Measurements from ENCODE around the gene ALDOC.
A peak's percentile ranks its signal among the peaks of the same experiment; 100 is the strongest.
"Not testable (repeated sequence)": the region's sequence is repeated elsewhere in the genome, so short reads cannot be mapped to it uniquely, and the experiment has no call there.

The ALDOC gene

DNA sequence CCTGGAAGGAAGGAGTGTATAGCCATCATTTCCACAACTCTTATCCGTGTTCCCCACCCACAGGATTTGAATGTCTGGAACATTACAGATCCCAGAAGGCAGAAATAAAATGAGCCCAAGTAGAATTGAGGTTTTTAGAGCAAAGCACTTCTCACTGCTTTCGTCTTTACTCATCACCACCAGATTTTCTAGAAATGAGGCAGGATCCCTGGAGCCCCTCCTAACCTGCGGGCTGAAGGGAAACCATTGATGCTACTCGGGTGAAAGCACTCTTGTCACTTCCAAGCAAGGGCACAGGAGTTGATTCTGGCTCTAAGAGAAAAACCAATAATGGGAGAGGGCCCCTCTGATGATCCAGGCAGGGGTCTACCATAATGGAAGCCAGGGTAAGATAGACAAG lies 2.8 kb upstream of the ALDOC start:
- peaks cover 68% of the 10 kb centered on the region for H3K36me3 ChIP-seq (ENCODE audit: insufficient read depth, low read length)
- no peak overlapping the region for H3K9ac ChIP-seq (ENCODE audit: low read depth, low read length)

DNA sequence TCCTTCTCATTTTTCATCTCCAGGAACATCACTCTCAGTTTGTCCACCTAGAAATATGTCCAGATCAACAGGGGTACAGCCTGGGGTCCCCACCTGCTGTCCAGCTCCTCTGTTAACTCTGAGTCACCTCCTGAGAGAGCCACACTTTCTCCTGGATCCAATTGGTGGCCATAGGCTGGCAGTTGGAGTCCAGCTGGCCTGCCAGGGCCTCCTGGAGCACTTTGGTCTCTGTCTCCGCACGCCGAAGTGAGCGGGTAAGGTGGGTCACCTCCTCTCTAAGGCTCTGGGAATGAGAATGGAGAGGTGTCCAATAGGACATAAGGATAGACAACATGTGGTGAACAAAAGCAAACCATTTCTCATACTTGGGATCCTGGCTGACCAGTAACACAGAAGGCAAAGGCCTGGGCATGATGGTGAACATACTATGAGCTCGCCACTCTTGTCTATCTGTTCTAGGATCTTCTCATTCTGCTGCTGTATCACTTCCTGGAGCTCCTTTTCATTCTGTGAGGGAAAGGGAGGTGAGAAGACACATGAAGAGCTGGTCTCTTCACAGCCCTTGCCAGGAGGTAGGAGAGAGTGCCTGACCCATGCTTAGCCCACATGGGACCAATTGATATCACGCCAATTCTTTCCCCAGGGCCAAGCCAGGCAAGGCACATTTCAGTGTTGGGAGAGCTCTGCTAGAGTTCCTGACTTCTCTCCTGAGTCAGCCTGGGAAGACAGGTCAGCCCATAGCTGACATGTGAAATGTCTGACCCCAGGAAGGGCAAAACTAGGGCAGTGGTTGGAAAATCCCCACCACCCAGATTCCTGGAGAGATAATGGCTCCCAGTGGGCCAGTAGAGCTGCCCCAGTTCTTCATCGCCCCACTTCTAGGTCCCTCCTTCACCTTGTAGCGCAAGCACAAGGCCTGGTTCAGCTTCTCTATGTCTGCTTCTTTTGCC lies 1.8 kb upstream of the ALDOC start:
- Histone ChIP-seq H3K36me3 (ENCODE audit: insufficient read depth, low read length) (peaks cover 61% of the 10 kb centered on the region), H3K27me3 (ENCODE audit: control insufficient read depth, insufficient read depth, low read length) (no peaks in the 10 kb centered on the region), H3K4me3 (ENCODE audit: low read length) (no peak overlapping the region), H3K4me2 (ENCODE audit: low read length) (no peak overlapping the region), H3K9ac (ENCODE audit: low read depth, low read length) (no peak overlapping the region), H3K9me3 (replicated peaks; ENCODE audit: low read length) (no peaks in the 10 kb centered on the region), H3K4me1 (ENCODE audit: control insufficient read depth, insufficient read depth, low read length) (peaks cover 7% of the 10 kb centered on the region)

More for the DNA sequence above, 2.8 kb upstream of the ALDOC start:
- Histone ChIP-seq H3K4me1 (ENCODE audit: control insufficient read depth, insufficient read depth, low read length) (peaks cover 7% of the 10 kb centered on the region), H3K27me3 (ENCODE audit: control insufficient read depth, insufficient read depth, low read length) (no peaks in the 10 kb centered on the region), H3K4me3 (ENCODE audit: low read length) (no peak overlapping the region), H3K9me3 (replicated peaks; ENCODE audit: low read length) (no peaks in the 10 kb centered on the region), H3K4me2 (ENCODE audit: low read length) (no peak overlapping the region)

GRCh38 chr17:28577466-28577824 lies 750 bp upstream of the ALDOC start:
- H3K36me3 ChIP-seq (ENCODE audit: insufficient read depth, low read length), result peaks cover 50% of the 10 kb centered on the region

DNA sequence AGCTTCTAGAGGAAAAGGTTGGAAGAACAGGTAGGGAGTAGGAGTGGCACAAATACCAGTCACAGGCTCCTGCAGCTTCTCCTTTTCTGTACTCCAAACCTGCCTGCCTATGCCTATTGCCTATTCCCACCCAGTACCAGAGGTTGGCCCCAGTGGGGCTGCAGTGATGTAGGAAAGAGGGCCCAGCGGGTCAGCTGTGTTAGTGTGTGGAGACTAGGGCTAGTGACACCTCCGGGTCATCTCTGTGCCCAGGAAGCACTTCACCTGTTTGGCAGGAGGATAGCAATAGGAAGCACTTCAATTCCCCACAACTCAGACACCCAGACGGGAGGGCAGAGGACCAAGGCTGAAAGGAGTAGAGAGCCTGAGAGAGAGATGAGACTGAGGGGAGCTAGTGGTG lies 679 bp downstream of the ALDOC start:
- H3K9me3 ChIP-seq (replicated peaks; ENCODE audit: low read length); H3K4me2 ChIP-seq (ENCODE audit: low read length); H3K9ac ChIP-seq (ENCODE audit: low read depth, low read length); H3K4me3 ChIP-seq (ENCODE audit: low read length); H3K27me3 ChIP-seq (ENCODE audit: control insufficient read depth, insufficient read depth, low read length): not testable (repeated sequence)
- H3K36me3 ChIP-seq (ENCODE audit: insufficient read depth, low read length), result peaks cover 42% of the 10 kb centered on the region
- H3K4me1 ChIP-seq (ENCODE audit: control insufficient read depth, insufficient read depth, low read length), result peaks cover 25% of the 10 kb centered on the region

More at GRCh38 chr17:28577466-28577824, 750 bp upstream of the ALDOC start:
- Histone ChIP-seq H3K4me3 (ENCODE audit: low read length) (no peak overlapping the region), H3K9ac (ENCODE audit: low read depth, low read length) (no peak overlapping the region), H3K4me1 (ENCODE audit: control insufficient read depth, insufficient read depth, low read length) (peaks cover 17% of the 10 kb centered on the region), H3K9me3 (replicated peaks; ENCODE audit: low read length) (no peaks in the 10 kb centered on the region), H3K27me3 (ENCODE audit: control insufficient read depth, insufficient read depth, low read length) (no peaks in the 10 kb centered on the region), H3K4me2 (ENCODE audit: low read length) (no peak overlapping the region)

GRCh38 chr17:28575126-28575795 lies 1.4 kb downstream of the ALDOC start:
- H3K27me3 ChIP-seq (ENCODE audit: control insufficient read depth, insufficient read depth, low read length), result no peaks in the 10 kb centered on the region
- no peak overlapping the region for H3K9ac ChIP-seq (ENCODE audit: low read depth, low read length)
- no peak overlapping the region for H3K4me3 ChIP-seq (ENCODE audit: low read length)
- H3K4me2 ChIP-seq (ENCODE audit: low read length), result no peak overlapping the region
- peaks cover 39% of the 10 kb centered on the region for H3K36me3 ChIP-seq (ENCODE audit: insufficient read depth, low read length)
- H3K9me3 ChIP-seq (replicated peaks; ENCODE audit: low read length), result no peaks in the 10 kb centered on the region
- H3K4me1 ChIP-seq (ENCODE audit: control insufficient read depth, insufficient read depth, low read length), result peaks cover 28% of the 10 kb centered on the region

- Histone ChIP-seq H3K9ac (ENCODE audit: low read depth, low read length) (no peak overlapping the region), H3K36me3 (ENCODE audit: insufficient read depth, low read length) (peaks cover 34% of the 10 kb centered on the region), H3K4me1 (ENCODE audit: control insufficient read depth, insufficient read depth, low read length) (peaks cover 30% of the 10 kb centered on the region), H3K27me3 (ENCODE audit: control insufficient read depth, insufficient read depth, low read length) (no peaks in the 10 kb centered on the region), H3K4me2 (ENCODE audit: low read length) (no peak overlapping the region), H3K4me3 (ENCODE audit: low read length) (no peak overlapping the region), H3K9me3 (replicated peaks; ENCODE audit: low read length) (no peaks in the 10 kb centered on the region)
Observed at GRCh38 chr17:28574526-28574925, 2.2 kb downstream of the ALDOC start.

DNA sequence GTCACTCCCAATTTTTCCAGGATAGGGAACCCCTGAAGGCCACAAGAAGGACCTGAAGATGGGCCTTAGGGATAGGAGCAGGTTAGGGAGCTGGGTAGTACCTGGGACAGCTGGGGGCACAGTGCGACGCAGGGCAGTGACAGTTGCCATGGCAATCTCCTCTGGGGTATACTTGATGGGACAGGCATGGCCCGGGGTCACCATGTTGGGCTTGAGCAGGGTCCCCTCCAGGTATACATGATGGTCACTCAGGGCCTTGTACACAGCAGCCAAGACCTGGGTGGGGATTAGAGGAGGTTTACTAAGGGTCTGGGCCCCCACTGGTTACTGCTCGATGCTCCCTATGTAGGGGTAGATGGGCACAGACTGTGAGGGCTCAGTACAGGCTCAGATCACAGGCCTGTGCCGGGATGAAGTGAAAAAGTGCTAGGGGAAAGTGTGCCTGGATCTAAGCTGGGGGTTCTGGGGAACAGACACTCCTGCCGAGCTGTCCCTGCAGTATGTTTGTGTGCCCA lies 2.7 kb downstream of the ALDOC start:
- no peaks in the 10 kb centered on the region for H3K9me3 ChIP-seq (replicated peaks; ENCODE audit: low read length)
- H3K36me3 ChIP-seq (ENCODE audit: insufficient read depth, low read length), result peaks cover 29% of the 10 kb centered on the region
- no peak overlapping the region for H3K9ac ChIP-seq (ENCODE audit: low read depth, low read length)
- H3K4me1 ChIP-seq (ENCODE audit: control insufficient read depth, insufficient read depth, low read length), result peaks cover 30% of the 10 kb centered on the region
- H3K4me2 ChIP-seq (ENCODE audit: low read length), result no peak overlapping the region
- no peak overlapping the region for H3K4me3 ChIP-seq (ENCODE audit: low read length)
- no peaks in the 10 kb centered on the region for H3K27me3 ChIP-seq (ENCODE audit: control insufficient read depth, insufficient read depth, low read length)

- no peaks in the 10 kb centered on the region for H3K9me3 ChIP-seq (replicated peaks; ENCODE audit: low read length)
- H3K9ac ChIP-seq (ENCODE audit: low read depth, low read length), result no peak overlapping the region
- H3K27me3 ChIP-seq (ENCODE audit: control insufficient read depth, insufficient read depth, low read length), result no peaks in the 10 kb centered on the region
- H3K4me1 ChIP-seq (ENCODE audit: control insufficient read depth, insufficient read depth, low read length), result peaks cover 30% of the 10 kb centered on the region
- H3K36me3 ChIP-seq (ENCODE audit: insufficient read depth, low read length), result peaks cover 24% of the 10 kb centered on the region
- no peak overlapping the region for H3K4me3 ChIP-seq (ENCODE audit: low read length)
- H3K4me2 ChIP-seq (ENCODE audit: low read length), result no peak overlapping the region
Observed at GRCh38 chr17:28573521-28573920, 3.2 kb downstream of the ALDOC start.

DNA sequence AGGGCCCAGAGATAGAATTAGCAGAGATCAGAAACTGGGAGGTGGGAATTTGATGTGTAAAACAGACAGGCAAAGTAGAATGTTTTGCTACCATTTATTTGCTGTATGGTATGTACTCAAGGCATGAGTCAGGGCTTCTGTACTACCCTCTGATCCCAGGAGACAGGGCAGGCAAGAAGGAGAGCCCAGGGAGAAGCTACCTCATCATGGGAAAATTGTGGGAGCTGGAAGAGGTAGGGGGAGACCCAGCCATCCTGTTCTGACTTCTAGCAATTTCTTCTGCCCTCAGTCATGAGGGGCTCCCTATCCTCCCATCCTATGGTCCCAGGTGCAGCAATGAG lies 3.7 kb downstream of the ALDOC start:
- H3K9me3 ChIP-seq (replicated peaks; ENCODE audit: low read length), result no peaks in the 10 kb centered on the region
- no peaks in the 10 kb centered on the region for H3K27me3 ChIP-seq (ENCODE audit: control insufficient read depth, insufficient read depth, low read length)
- H3K36me3 ChIP-seq (ENCODE audit: insufficient read depth, low read length), result peaks cover 19% of the 10 kb centered on the region
- H3K4me1 ChIP-seq (ENCODE audit: control insufficient read depth, insufficient read depth, low read length), result peaks cover 30% of the 10 kb centered on the region
- H3K4me2 ChIP-seq (ENCODE audit: low read length), result peak overlapping the region; percentile 19
- H3K4me3 ChIP-seq (ENCODE audit: low read length), result no peak overlapping the region
- no peak overlapping the region for H3K9ac ChIP-seq (ENCODE audit: low read depth, low read length)

GRCh38 chr17:28572259-28573039 lies 4.2 kb downstream of the ALDOC start:
- peak overlapping the region; percentile 90 for H3K4me2 ChIP-seq (ENCODE audit: low read length)
- no peak overlapping the region for H3K9ac ChIP-seq (ENCODE audit: low read depth, low read length)
- H3K36me3 ChIP-seq (ENCODE audit: insufficient read depth, low read length), result peaks cover 14% of the 10 kb centered on the region
- H3K9me3 ChIP-seq (replicated peaks; ENCODE audit: low read length), result no peaks in the 10 kb centered on the region
- H3K27me3 ChIP-seq (ENCODE audit: control insufficient read depth, insufficient read depth, low read length), result no peaks in the 10 kb centered on the region
- H3K4me1 ChIP-seq (ENCODE audit: control insufficient read depth, insufficient read depth, low read length), result peaks cover 30% of the 10 kb centered on the region
- peak overlapping the region; percentile 93 for H3K4me3 ChIP-seq (ENCODE audit: low read length)
